Suprapubic skin (tissue), 4 donors: ENCODE data around the gene FTSJ3.

Experiments
- CTCF ChIP-seq, 2 donors: fragments of 200-600 bp in 1 of 2; fragments of 450-650 bp in 1 of 2; sonication (generic) in 1 of 2; IDR thresholded peaks; one replicate each; pipeline ENCODE4 v1.5.1; 2016 to 2019; ENCODE audit warnings: antibody characterized with exemption in 2 of 2, mild to moderate bottlenecking in 1 of 2, moderate library complexity in 1 of 2
- POLR2A ChIP-seq, 2 donors: fragments of 450-650 bp; IDR thresholded peaks; one replicate each; pipeline ENCODE4 v1.6.1; 2017; ENCODE audit warnings: antibody characterized with exemption in 2 of 2, mild to moderate bottlenecking in 2 of 2, moderate library complexity in 2 of 2
- POLR2AphosphoS5 ChIP-seq, 3 donors: sonication (generic); formaldehyde crosslinking; IDR thresholded peaks; one replicate each; pipeline ENCODE4 v1.6.1; 2017; ENCODE audit warnings: antibody characterized with exemption in 3 of 3

- TF ChIP-seq CTCF (IDR thresholded peaks at IDR 0.05) (no peak), POLR2AphosphoS5 (IDR thresholded peaks at IDR 0.05) (no peak), POLR2A (IDR thresholded peaks at IDR 0.05) (no peak)
These were observed 10.6 kb upstream of the FTSJ3 start for GRCh38 chr17:63837962-63838600.
